K562 (cell line): Measurements from ENCODE around the gene SMIM10. TPM values are rescaled to one million over a fixed set of nuclear protein-coding genes. Genes with fewer than 3 reads are reported as not detected.

ENCODE experiments used
- ATAC-seq: fragments of 200-7000 bp; cut with Tn5 transposase; 3 replicates; pipeline ENCODE4 v1.9.1; 2020; ENCODE audit warnings: moderate library complexity
- BruUV-seq: library from RNA; stranded (reverse); fragments of 400-500 nt; replicated peaks from 2 replicates; lab custom pipeline; 2021; lab: Mats Ljungman, UMichigan
- CTCF ChIA-PET: fragments of 300-600 bp; formaldehyde crosslinking; extraction: SDS; loops from one replicate; lab custom pipeline; 2021; ENCODE audit warnings: low intra/inter-chr PET ratio; lab: Yijun Ruan, JAX
- POLR2A ChIA-PET: fragments of 300-600, 350-650 bp; sonication (Branson Sonifier 250); formaldehyde crosslinking; extraction: SDS; loops from one replicate; lab custom pipeline; 2021; ENCODE audit warnings: antibody characterized with exemption, inconsistent platforms; lab: Yijun Ruan, JAX
- DNase-seq, 4 experiments: peaks; one replicate each; pipeline versions ENCODE4 v3.0.0 to v3.0.0-alpha.2; 2011 to 2018; ENCODE audit warnings: low spot score in 3 of 4, mixed read lengths in 3 of 4; ENCODE audit errors: extremely low read depth in 1 of 4
- FAIRE-seq: peaks from 2 replicates; lab custom pipeline; 2011; peaks lifted over from hg19 to GRCh38; lab: Jason Lieb, UNC
- H2AFZ ChIP-seq: 2 replicates; pipeline ENCODE4 v1.6.0; 2011; ENCODE audit warnings: low read depth, low read length, control low read depth, inconsistent platforms
- H3K27ac ChIP-seq: fragments of 200-600 bp; 3 replicates; pipeline ENCODE4 v1.8.0; 2011; ENCODE audit warnings: low read depth, mild to moderate bottlenecking, control low read depth, inconsistent platforms, low read length, moderate library complexity, mixed read lengths; ENCODE audit errors: extremely low read depth
- H3K27me3 ChIP-seq, 2 experiments: fragments of 300-600 bp in 1 of 2; 2 replicates in 1 of 2; 3 replicates in 1 of 2; pipeline versions ENCODE4 v1.6.0 to v1.8.0; 2011; ENCODE audit warnings: inconsistent platforms in 2 of 2, low read length in 2 of 2, mild to moderate bottlenecking in 1 of 2, mixed read lengths in 1 of 2, moderate library complexity in 1 of 2; ENCODE audit not compliant: control insufficient read depth in 2 of 2, insufficient read depth in 2 of 2
- H3K36me3 ChIP-seq: fragments of 300-600 bp; 3 replicates; pipeline ENCODE4 v1.8.0; 2011; ENCODE audit warnings: mild to moderate bottlenecking, low read length, inconsistent platforms; ENCODE audit not compliant: control insufficient read depth, insufficient read depth
- H3K4me1 ChIP-seq, 2 experiments: fragments of 200-600 bp in 1 of 2; replicated peaks in 1 of 2; 2 replicates in 1 of 2; 3 replicates in 1 of 2; pipeline versions ENCODE4 v1.5.1 to v1.8.0; 2011; ENCODE audit warnings: inconsistent platforms in 2 of 2, low read length in 2 of 2, mild to moderate bottlenecking in 1 of 2, mixed read lengths in 1 of 2, moderate library complexity in 1 of 2; ENCODE audit not compliant: control insufficient read depth in 2 of 2, insufficient read depth in 2 of 2
- H3K4me2 ChIP-seq: 2 replicates; pipeline ENCODE4 v1.6.1; 2011; ENCODE audit warnings: low read length, control low read depth, inconsistent platforms, mixed read lengths; ENCODE audit not compliant: insufficient read depth
- H3K4me3 ChIP-seq: fragments of 200-600 bp; sonication (generic), shearing (Covaris generic); 2 replicates; pipeline ENCODE4 v1.5.1; 2016; ENCODE audit warnings: control low read depth, inconsistent platforms
- H3K79me2 ChIP-seq: fragments of 200-600 bp; 3 replicates; pipeline ENCODE4 v1.8.0; 2011; ENCODE audit warnings: low read length, inconsistent platforms; ENCODE audit not compliant: control insufficient read depth, insufficient read depth
- H3K9ac ChIP-seq, 2 experiments: 2 replicates each; pipeline versions ENCODE4 v1.6.0 to v1.6.1; 2011; ENCODE audit warnings: low read depth in 2 of 2, low read length in 2 of 2, control low read depth in 1 of 2, inconsistent platforms in 1 of 2, mild to moderate bottlenecking in 1 of 2, mixed read lengths in 1 of 2; ENCODE audit not compliant: insufficient read depth in 1 of 2
- H3K9me1 ChIP-seq: one replicate; pipeline ENCODE4 v1.6.0; 2011; ENCODE audit warnings: inconsistent platforms, mild to moderate bottlenecking, low read length, moderate library complexity; ENCODE audit not compliant: control insufficient read depth, insufficient read depth
- H3K9me3 ChIP-seq: replicated peaks from 2 replicates; pipeline ENCODE4 v1.5.1; 2011; ENCODE audit warnings: low read depth, low read length, inconsistent platforms; ENCODE audit not compliant: control insufficient read depth, insufficient read depth
- H4K20me1 ChIP-seq: replicated peaks from 2 replicates; pipeline ENCODE4 v1.6.1; 2011; ENCODE audit warnings: low read length, inconsistent platforms, mixed read lengths; ENCODE audit not compliant: control insufficient read depth, insufficient read depth
- ARHGAP35 ChIP-seq: fragments of 450-650 bp; IDR thresholded peaks from 2 replicates; pipeline ENCODE4 v1.6.1; 2018; ENCODE audit not compliant: partially characterized antibody
- CTCF ChIP-seq, 3 experiments: IDR thresholded peaks in 2 of 3; conservative IDR thresholded peaks in 1 of 3; 2 replicates each; pipeline ENCODE4 v1.5.1; 2011 to 2012; ENCODE audit warnings: low read length in 3 of 3, mild to moderate bottlenecking in 3 of 3, control low read depth in 2 of 3, improper control_type of control experiment in 1 of 3, inconsistent platforms in 1 of 3, low read depth in 1 of 3, mixed read lengths in 1 of 3, moderate library complexity in 1 of 3; ENCODE audit not compliant: insufficient read depth in 2 of 3
- MEF2A ChIP-seq: IDR thresholded peaks from 2 replicates; pipeline ENCODE4 v1.6.1; 2011; ENCODE audit warnings: low read depth, mild to moderate bottlenecking, low read length, moderate library complexity; ENCODE audit not compliant: control insufficient read depth
- NCOA2 ChIP-seq, 2 experiments: fragments of 450-650 bp; IDR thresholded peaks; 2 replicates each; pipeline ENCODE4 v1.6.1; 2018; ENCODE audit warnings: mild to moderate bottlenecking in 2 of 2, moderate library complexity in 1 of 2; ENCODE audit not compliant: partially characterized antibody in 2 of 2
- NFIX ChIP-seq: fragments of 250-450 bp; sonication (Bioruptor Pico); IDR thresholded peaks from 2 replicates; pipeline ENCODE4 v1.4.0; 2020; ENCODE audit warnings: low read depth, mild to moderate bottlenecking, moderate library complexity
- NFRKB ChIP-seq: fragments of 450-650 bp; IDR thresholded peaks from 2 replicates; pipeline ENCODE4 v1.6.1; 2016; ENCODE audit warnings: low read depth
- PCBP2 ChIP-seq: fragments of 200-400 bp; formaldehyde crosslinking; IDR thresholded peaks from 2 replicates; pipeline ENCODE4 v1.6.1; 2018; ENCODE audit warnings: low read length, low read depth, mild to moderate bottlenecking, moderate library complexity; ENCODE audit not compliant: poor library complexity, severe bottlenecking
- RFX7 ChIP-seq: fragments of 250-450 bp; sonication (Bioruptor Pico); IDR thresholded peaks from 2 replicates; pipeline ENCODE4 v1.5.1; 2021; ENCODE audit warnings: mild to moderate bottlenecking
- SMAD1 ChIP-seq: fragments of 150-350 bp; IDR thresholded peaks from 2 replicates; pipeline ENCODE4 v1.6.1; 2014; ENCODE audit warnings: low read length, low read depth; ENCODE audit not compliant: partially characterized antibody
- SNIP1 ChIP-seq: fragments of 450-650 bp; IDR thresholded peaks from 2 replicates; pipeline ENCODE4 v1.7.1; 2017; ENCODE audit warnings: low read depth, mild to moderate bottlenecking
- SRSF9 ChIP-seq: fragments of 200-400 bp; formaldehyde crosslinking; IDR thresholded peaks from 2 replicates; pipeline ENCODE4 v1.6.1; 2017; ENCODE audit warnings: low read depth, low read length, borderline replicate concordance
- TSHZ1 ChIP-seq: fragments of 250-450 bp; sonication (Bioruptor Pico); IDR thresholded peaks from 2 replicates; pipeline ENCODE4 v1.4.0; 2020; ENCODE audit warnings: mild to moderate bottlenecking, moderate library complexity
- U2AF1 ChIP-seq: fragments of 200-400 bp; formaldehyde crosslinking; optimal IDR thresholded peaks from 2 replicates; pipeline ENCODE3; 2017; ENCODE audit warnings: mild to moderate bottlenecking, low read depth, low read length, moderate library complexity
- ZNF592 ChIP-seq: fragments of 450-650 bp; IDR thresholded peaks from 2 replicates; pipeline ENCODE4 v1.6.1; 2017; ENCODE audit warnings: antibody characterized with exemption, mild to moderate bottlenecking
- WGBS: fragments of 100-300 bp; shearing (Covaris generic); methylation state at CpG from one replicate; pipeline ENCODE4 v1.1.6; 2016; ENCODE audit warnings: low coverage, mixed read lengths; ENCODE audit not compliant: insufficient coverage; ENCODE audit errors: missing lambda C conversion rate; 5-methylcytosine and 5-hydroxymethylcytosine counted together
- in situ Hi-C: fragments of 300-500 bp; cut with MboI; formaldehyde crosslinking; loops from 4 replicates; pipeline ENCODE4 v1.15.0; 2018; ENCODE audit warnings: inconsistent platforms, mixed read lengths
- intact Hi-C: fragments of 100-400 bp; cut with micrococcal nuclease; formaldehyde crosslinking; loops from 2 replicates; pipeline ENCODE4 v1.14.2; 2022
- polyA plus RNA-seq, 8 experiments: library from polyadenylated mRNA; depleted of rRNA in 4 of 8; stranded (reverse) in 5 of 8; unstranded in 3 of 8; fragments of >200 nt; fragmentation: Nextera tagmentation in 2 of 8; fragmentation: Illumina TruSeq in 1 of 8; extraction: Ambion mirVana in 2 of 8; extraction: Trizol in 1 of 8; gene quantifications; 2 replicates each; pipeline versions ENCODE4 v1.2.1 to v1.2.3, GENCODE V29; 2011 to 2014; ENCODE audit warnings: inconsistent platforms in 1 of 8, missing spikeins in 1 of 8
- total RNA-seq, 7 experiments: library from RNA; depleted of rRNA in 6 of 7; stranded (reverse); fragments of >200 nt in 6 of 7; fragmentation: Illumina TruSeq in 2 of 7; extraction: Trizol in 2 of 7; gene quantifications; 2 replicates each; pipeline versions ENCODE4 v1.2.1 to v1.2.3, GENCODE V29; 2011 to 2021; ENCODE audit warnings: low replicate concordance in 1 of 7

SMIM10 gene
- total and polyA plus RNA-seq, 9 of the 15 experiments (the other 6 are each of a cell fraction or from before 2014, with no cell fraction given) = 2.1 to 25.3 (median 16.4) TPM

GRCh38 chrX:135024526-135024925 is 33.7 kb downstream of the SMIM10 start:
- no peaks in the 10 kb centered on the region for H3K36me3 ChIP-seq
- in situ Hi-C loops = no loop called here
- CTCF ChIA-PET = no interaction called here
- H3K4me1 ChIP-seq = peaks cover 0 to 13% of the 10 kb centered on the region in 2 experiments; a peak in 2 of 5 replicates
- H2AFZ ChIP-seq = no peak overlapping the region
- H3K4me2 ChIP-seq = no peak overlapping the region
- no peak overlapping the region for H3K27ac ChIP-seq
- no peaks in the 10 kb centered on the region for H3K79me2 ChIP-seq
- 7% methylated on average over 8 of the region's 9 CpGs for WGBS
- H3K9ac ChIP-seq = no peak overlapping the region
- no peaks in the 10 kb centered on the region for H3K9me3 ChIP-seq
- DNase-seq (no peak), FAIRE-seq (no peak), ATAC-seq (no peak)
- POLR2A ChIA-PET = no interaction called here
- no peaks in the 10 kb centered on the region for H4K20me1 ChIP-seq
- BruUV-seq = no TSS peak
- no peaks in the 10 kb centered on the region for H3K9me1 ChIP-seq
- no peak overlapping the region for H3K4me3 ChIP-seq
- peaks cover 0 to 10% of the 10 kb centered on the region in 2 experiments; a peak in 2 of 5 replicates for H3K27me3 ChIP-seq
- intact Hi-C loops = no loop called here
- TF ChIP-seq RFX7 (CRISPR knock-in tag) (no peak), MEF2A (no peak), ARHGAP35 (no peak), SNIP1 (no peak), U2AF1 (no peak), NFIX (CRISPR knock-in tag) (no peak), CTCF (IDR thresholded peaks at IDR 0.05 in 2 of 3, conservative IDR thresholded peaks at IDR 0.05 in 1 of 3; ENCODE audit: insufficient read depth in 2 of 3, low read depth in 1 of 3, low read length in 3 of 3) (no peak), TSHZ1 (CRISPR knock-in tag) (no peak), SMAD1 (no peak), SRSF9 (no peak), NFRKB (no peak), NCOA2 (IDR thresholded peaks at IDR 0.05; ENCODE audit: partially characterized antibody in 2 of 2) (no peak), ZNF592 (no peak), PCBP2 (no peak)
